Keratinocyte (primary cell): Measurements from ENCODE around the gene RPL28. TPM values are rescaled to one million over a fixed set of nuclear protein-coding genes. Genes with fewer than 3 reads are reported as not detected.
A peak's percentile ranks its signal among the peaks of the same experiment; 100 is the strongest.

ENCODE experiments used
- DNase-seq: peaks from one replicate; pipeline ENCODE4 v3.0.0-alpha.2; 2011; ENCODE audit warnings: low read depth, missing footprints, low spot score
- FAIRE-seq: peaks from 2 replicates; lab custom pipeline; 2011; peaks lifted over from hg19 to GRCh38; lab: Jason Lieb, UNC
- H2AFZ ChIP-seq: 2 replicates; pipeline ENCODE4 v1.6.0; 2012; ENCODE audit warnings: low read length, control low read depth, inconsistent platforms; ENCODE audit not compliant: control insufficient read depth
- H3K27ac ChIP-seq: 2 replicates; pipeline ENCODE4 v1.5.1; 2011; ENCODE audit warnings: low read length; ENCODE audit not compliant: control insufficient read depth, insufficient read depth
- H3K27me3 ChIP-seq: 3 replicates; pipeline ENCODE4 v1.6.0; 2011; ENCODE audit warnings: low read length; ENCODE audit not compliant: control insufficient read depth, insufficient read depth; ENCODE audit errors: extremely low read depth
- H3K36me3 ChIP-seq, 2 experiments: 2 replicates in 1 of 2; 3 replicates in 1 of 2; pipeline ENCODE4 v1.5.1; 2011; ENCODE audit warnings: low read length in 2 of 2, mild to moderate bottlenecking in 1 of 2; ENCODE audit not compliant: control insufficient read depth in 2 of 2, insufficient read depth in 2 of 2; ENCODE audit errors: extremely low read depth in 1 of 2
- H3K4me1 ChIP-seq: 3 replicates; pipeline ENCODE4 v1.5.1; 2011; ENCODE audit warnings: low read length; ENCODE audit not compliant: control insufficient read depth, insufficient read depth; ENCODE audit errors: extremely low read depth
- H3K4me2 ChIP-seq: 3 replicates; pipeline ENCODE4 v1.6.0; 2011; ENCODE audit warnings: low read depth, low read length; ENCODE audit not compliant: control insufficient read depth, insufficient read depth; ENCODE audit errors: extremely low read depth
- H3K4me3 ChIP-seq, 3 experiments: fragments of 200-600 bp in 1 of 3; sonication (generic) in 1 of 3; 2 replicates in 2 of 3; 3 replicates in 1 of 3; pipeline ENCODE4 v1.5.1; 2011 to 2016; ENCODE audit warnings: low read length in 3 of 3, mild to moderate bottlenecking in 3 of 3, control low read depth in 2 of 3, inconsistent platforms in 1 of 3, low read depth in 1 of 3, mixed read lengths in 1 of 3, mixed run types in 1 of 3, moderate library complexity in 1 of 3; ENCODE audit not compliant: control insufficient read depth in 2 of 3, insufficient read depth in 2 of 3; ENCODE audit errors: extremely low read depth in 1 of 3
- H3K79me2 ChIP-seq: 2 replicates; pipeline ENCODE4 v1.6.0; 2012; ENCODE audit warnings: low read length; ENCODE audit not compliant: control insufficient read depth, insufficient read depth
- H3K9ac ChIP-seq: 3 replicates; pipeline ENCODE4 v1.6.0; 2011; ENCODE audit warnings: low read length; ENCODE audit not compliant: control insufficient read depth, insufficient read depth; ENCODE audit errors: extremely low read depth
- H3K9me1 ChIP-seq: 3 replicates; pipeline ENCODE4 v1.6.0; 2011; ENCODE audit warnings: low read length; ENCODE audit not compliant: control insufficient read depth, insufficient read depth; ENCODE audit errors: extremely low read depth
- H3K9me3 ChIP-seq: 2 replicates; pipeline ENCODE4 v1.5.1; 2012; ENCODE audit warnings: low read depth, low read length; ENCODE audit not compliant: control insufficient read depth
- H4K20me1 ChIP-seq: 3 replicates; pipeline ENCODE4 v1.6.0; 2011; ENCODE audit warnings: low read length; ENCODE audit not compliant: control insufficient read depth, insufficient read depth; ENCODE audit errors: extremely low read depth
- CTCF ChIP-seq, 3 experiments: IDR thresholded peaks in 1 of 3; conservative IDR thresholded peaks in 1 of 3; optimal IDR thresholded peaks in 1 of 3; 2 replicates in 2 of 3; 3 replicates in 1 of 3; pipeline versions ENCODE3 to v1.5.1; 2011; ENCODE audit warnings: low read length in 3 of 3, mild to moderate bottlenecking in 3 of 3, moderate library complexity in 2 of 3, control low read depth in 1 of 3, inconsistent platforms in 1 of 3; ENCODE audit not compliant: insufficient read depth in 2 of 3; ENCODE audit errors: extremely low read depth in 1 of 3
- EZH2 ChIP-seq: IDR thresholded peaks from one replicate; pipeline ENCODE4 v1.6.1; 2012; ENCODE audit warnings: inconsistent platforms, mild to moderate bottlenecking, low read length, moderate library complexity
- dilution Hi-C: fragments of 300-500 bp; cut with MboI; formaldehyde crosslinking; loops from one replicate; pipeline ENCODE4 v1.7.0; 2020; ENCODE audit warnings: low sequenced_read_pairs; ENCODE audit not compliant: extremely low pct_ligation_motif_present
- polyA plus RNA-seq, 5 experiments: library from polyadenylated mRNA; depleted of rRNA in 3 of 5; stranded (reverse) in 3 of 5; stranded (forward) in 1 of 5; unstranded in 1 of 5; fragments of >200 nt; gene quantifications; 1 replicate in 1 of 5; 2 replicates in 3 of 5; 3 replicates in 1 of 5; pipeline versions ENCODE4 v1.2.1 to v1.2.3, GENCODE V29; 2011 to 2012; ENCODE audit warnings: missing spikeins in 2 of 5, low read depth in 1 of 5, low replicate concordance in 1 of 5

The RPL28 gene
- polyA plus RNA-seq, 1 donor (not counting 4 experiments of a cell fraction or from before 2014, with no cell fraction given) = 282 TPM

- Histone ChIP-seq H3K36me3 (peaks cover 0 to 10% of the 10 kb centered on the region in 2 experiments), H3K27me3 (no peaks in the 10 kb centered on the region), H4K20me1 (no peaks in the 10 kb centered on the region), H3K9ac (no peak overlapping the region), H3K9me3 (no peaks in the 10 kb centered on the region), H3K9me1 (no peaks in the 10 kb centered on the region), H3K4me2 (peak overlapping the region; percentile 60), H2AFZ (no peak overlapping the region), H3K79me2 (peaks cover 5% of the 10 kb centered on the region), H3K4me3 (peak overlapping the region in 1 of 3 experiments; percentile 64), H3K4me1 (peaks cover 23% of the 10 kb centered on the region), H3K27ac (no peak overlapping the region)
- DNase-seq (no peak), FAIRE-seq (no peak)
- TF ChIP-seq EZH2 = no peak
- TF ChIP-seq CTCF (optimal IDR thresholded peaks at IDR 0.05 in 1 of 3, IDR thresholded peaks at IDR 0.05 in 1 of 3, conservative IDR thresholded peaks at IDR 0.05 in 1 of 3; ENCODE audit: extremely low read depth in 1 of 3, insufficient read depth in 2 of 3, low read length in 3 of 3) = no peak
- dilution Hi-C loops = no loop called here
Observed at GRCh38 chr19:55341595-55342531, 43.9 kb upstream of the RPL28 start.

- no peak for FAIRE-seq
- dilution Hi-C loops = no loop called here
- no peak overlapping the region for H3K4me2 ChIP-seq
Observed at GRCh38 chr19:55344444-55344843, 41.3 kb upstream of the RPL28 start.

More at GRCh38 chr19:55344444-55344843, 41.3 kb upstream of the RPL28 start:
- no peaks in the 10 kb centered on the region for H3K9me1 ChIP-seq
- H3K4me1 ChIP-seq = peaks cover 15% of the 10 kb centered on the region
- H3K4me3 ChIP-seq = no peak overlapping the region
- peaks cover 0 to 14% of the 10 kb centered on the region in 2 experiments for H3K36me3 ChIP-seq
- no peak for DNase-seq
- TF ChIP-seq CTCF (optimal IDR thresholded peaks at IDR 0.05 in 1 of 3, IDR thresholded peaks at IDR 0.05 in 1 of 3, conservative IDR thresholded peaks at IDR 0.05 in 1 of 3; ENCODE audit: extremely low read depth in 1 of 3, insufficient read depth in 2 of 3, low read length in 3 of 3) = no peak
- TF ChIP-seq EZH2 = no peak
- H3K27me3 ChIP-seq = no peaks in the 10 kb centered on the region
- H3K27ac ChIP-seq = no peak overlapping the region
- H3K79me2 ChIP-seq = peaks cover 5% of the 10 kb centered on the region
- H4K20me1 ChIP-seq = no peaks in the 10 kb centered on the region
- H3K9ac ChIP-seq = no peak overlapping the region
- H2AFZ ChIP-seq = no peak overlapping the region
- H3K9me3 ChIP-seq = no peaks in the 10 kb centered on the region
